GM21786 (cell line): ENCODE results near the gene FPR3.
"Not testable (repeated sequence)": the region's sequence is repeated elsewhere in the genome, so short reads cannot be mapped to it uniquely, and the experiment has no call there.

ENCODE experiments used
- ATAC-seq: cut with Tn5 transposase; IDR thresholded peaks from one replicate; pipeline ENCODE4 v1.9.1; 2021; ENCODE audit not compliant: unreplicated experiment

The FPR3 gene

GRCh38 chr19:51794885-51795490 is at the start of gene FPR3:
Gene FPR3 (plus strand): TSS chr19:51795157. CDS start chr19:51823749, 28,592 bp downstream.
- no peak for ATAC-seq

GRCh38 chr19:51746731-51747130 is 48.2 kb upstream of the FPR3 start:
- no peak for ATAC-seq

DNA sequence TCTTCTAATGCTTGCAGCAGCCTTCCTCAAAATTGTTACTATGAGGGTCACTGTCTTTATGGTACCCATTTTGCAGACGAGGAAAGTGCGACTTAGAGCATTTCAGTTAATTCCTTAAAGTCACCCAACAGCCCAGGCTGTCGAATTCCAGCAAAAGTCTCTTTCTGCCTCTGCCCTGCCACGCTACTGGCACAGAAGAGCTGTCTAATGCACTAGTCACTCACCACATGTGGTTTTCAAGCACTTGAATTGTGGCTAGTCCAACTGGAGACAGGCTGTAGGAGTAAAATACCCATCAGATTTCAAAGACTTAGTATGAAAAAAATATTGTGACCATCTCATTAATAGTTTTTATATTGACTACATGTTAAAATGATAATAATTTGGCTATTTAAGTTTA is 45.0 kb upstream of the FPR3 start:
- ATAC-seq, result no peak

- no peak for ATAC-seq
Measured at GRCh38 chr19:51750400-51751094, 44.4 kb upstream of the FPR3 start.

DNA sequence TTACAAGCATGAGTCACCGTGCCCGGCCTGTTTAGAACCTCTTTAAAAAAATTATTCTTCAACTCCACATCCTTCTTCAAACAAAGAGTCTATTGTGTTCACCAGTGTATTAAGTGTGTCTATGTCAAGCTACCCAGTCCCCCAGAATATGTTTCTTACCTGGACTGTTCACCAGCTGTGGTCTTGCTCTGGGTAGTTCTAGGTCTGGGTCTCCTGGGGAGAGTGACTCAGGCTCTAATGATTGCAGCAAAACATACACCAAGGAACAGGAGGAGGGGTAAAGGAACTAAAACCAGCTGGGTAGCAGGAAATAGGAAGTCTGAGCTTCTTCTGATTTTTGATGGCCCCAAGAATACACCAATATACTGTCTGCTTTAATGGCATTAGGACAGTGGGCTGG is 43.3 kb upstream of the FPR3 start, which contains the start of gene FPR1:
TSS of gene FPR1 (minus strand) at position 224 of the 400 bp plus-strand sequence. CDS start 4,884 bp downstream, outside the sequence.
- no peak for ATAC-seq

GRCh38 chr19:51754109-51754508 is 40.8 kb upstream of the FPR3 start:
- no peak for ATAC-seq

DNA sequence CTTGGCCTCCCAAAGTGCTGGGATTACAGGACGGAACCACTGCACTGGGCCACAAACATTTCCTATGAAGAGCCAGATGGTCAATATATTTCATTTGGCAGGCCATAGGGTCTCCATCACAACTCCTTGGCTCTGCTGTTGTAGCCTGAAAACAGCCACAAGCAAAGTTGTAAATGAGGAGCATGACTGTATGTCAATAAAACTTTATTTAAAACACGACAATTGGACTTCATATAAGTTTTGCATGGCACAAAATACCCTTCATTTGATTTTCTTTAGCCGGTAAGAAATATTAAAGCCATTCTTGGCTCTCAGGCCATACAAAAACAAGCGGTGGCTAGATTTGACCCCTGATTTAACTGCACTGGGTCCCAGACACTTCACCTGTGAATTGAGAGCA is 40.2 kb upstream of the FPR3 start:
- no peak for ATAC-seq

GRCh38 chr19:51755571-51755970 is 39.4 kb upstream of the FPR3 start:
- ATAC-seq, result no peak

DNA sequence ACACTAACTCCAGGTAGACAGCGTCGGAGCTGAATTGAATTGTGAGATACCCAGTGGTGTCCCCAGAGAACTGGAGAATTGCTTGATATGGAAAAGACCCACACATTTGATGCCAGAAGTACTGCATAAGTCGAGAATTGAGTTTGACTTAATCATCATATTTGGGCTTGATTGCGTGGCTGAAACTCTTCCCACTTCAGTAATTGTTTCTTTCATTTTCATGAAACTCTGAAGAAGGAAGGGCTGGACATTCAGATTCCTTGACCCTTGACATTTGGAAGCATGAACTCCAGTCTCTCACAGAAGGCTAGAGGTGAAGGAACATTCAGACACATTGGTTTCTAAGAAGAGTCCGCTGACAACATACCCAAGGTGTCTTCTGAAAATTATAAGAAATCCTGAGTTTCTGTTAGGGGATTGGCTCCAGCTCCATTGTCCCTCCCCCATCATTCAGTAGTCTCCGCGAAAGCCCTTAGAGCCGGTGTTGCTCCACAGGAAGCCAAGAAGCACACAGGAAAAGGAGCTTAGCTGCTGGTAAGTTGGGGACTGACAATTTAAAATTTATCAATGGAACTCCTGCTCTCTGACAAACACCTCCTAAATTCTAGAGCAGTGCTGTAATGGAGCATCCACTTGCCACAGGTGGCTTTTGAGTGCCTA is 34.1 kb upstream of the FPR3 start, which contains the start of gene FPR2:
TSS of gene FPR2 (plus strand) at position 484 of the 660 bp plus-strand sequence. CDS start 7,479 bp downstream, outside the sequence.
- ATAC-seq, result no peak

- no peak for ATAC-seq
Measured at GRCh38 chr19:51761696-51762095, 33.3 kb upstream of the FPR3 start.

GRCh38 chr19:51765086-51765485 is 29.9 kb upstream of the FPR3 start:
- ATAC-seq, result no peak

DNA sequence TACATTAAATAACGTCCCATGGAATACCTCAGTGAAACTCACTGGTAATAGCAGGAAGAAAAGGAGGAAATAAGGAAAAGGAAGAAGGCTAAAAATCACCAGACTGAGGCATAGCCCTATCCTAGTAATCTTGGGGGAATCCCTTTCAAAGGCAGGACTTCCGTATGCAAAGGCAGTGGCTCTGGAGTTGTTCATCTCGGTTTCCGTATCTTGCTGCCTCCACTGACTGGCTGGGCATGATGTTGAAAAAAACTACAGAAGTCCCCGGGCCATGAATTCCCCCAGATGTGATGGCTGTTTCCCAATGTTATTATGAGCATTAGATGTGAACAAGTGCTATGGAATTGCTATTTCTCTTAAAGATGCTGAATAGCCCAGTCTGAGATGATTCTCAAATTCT is 28.5 kb upstream of the FPR3 start:
- no peak for ATAC-seq

- no peak for ATAC-seq
Measured at GRCh38 chr19:51771376-51772130, 23.4 kb upstream of the FPR3 start.

- ATAC-seq, result no peak
Measured at GRCh38 chr19:51772977-51773376, 22.0 kb upstream of the FPR3 start.

- ATAC-seq, result not testable (repeated sequence)
Measured at GRCh38 chr19:51776561-51776960, 18.4 kb upstream of the FPR3 start.

- ATAC-seq, result no peak
Measured at GRCh38 chr19:51777570-51778462, 17.1 kb upstream of the FPR3 start.

DNA sequence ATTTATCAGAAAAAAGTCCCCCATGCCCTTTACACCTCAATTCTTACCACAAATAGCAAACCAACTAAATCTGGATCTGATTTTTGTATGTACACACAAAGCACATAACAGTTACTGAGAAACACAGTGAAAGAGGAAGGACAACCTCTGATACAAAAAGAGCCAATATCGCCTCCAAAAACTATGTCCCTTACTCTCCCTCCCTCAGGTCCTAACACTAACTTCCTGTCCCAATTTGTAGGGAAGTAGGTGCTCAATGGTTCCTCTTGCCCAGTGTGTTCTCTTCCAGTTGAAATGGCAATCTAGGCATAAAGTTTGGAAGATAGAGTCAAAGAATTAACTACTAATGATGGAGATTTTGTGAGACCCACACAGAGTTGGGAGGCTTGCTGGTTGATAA is 15.8 kb upstream of the FPR3 start:
- no peak for ATAC-seq

GRCh38 chr19:51779703-51780102 is 15.3 kb upstream of the FPR3 start:
- ATAC-seq, result no peak

DNA sequence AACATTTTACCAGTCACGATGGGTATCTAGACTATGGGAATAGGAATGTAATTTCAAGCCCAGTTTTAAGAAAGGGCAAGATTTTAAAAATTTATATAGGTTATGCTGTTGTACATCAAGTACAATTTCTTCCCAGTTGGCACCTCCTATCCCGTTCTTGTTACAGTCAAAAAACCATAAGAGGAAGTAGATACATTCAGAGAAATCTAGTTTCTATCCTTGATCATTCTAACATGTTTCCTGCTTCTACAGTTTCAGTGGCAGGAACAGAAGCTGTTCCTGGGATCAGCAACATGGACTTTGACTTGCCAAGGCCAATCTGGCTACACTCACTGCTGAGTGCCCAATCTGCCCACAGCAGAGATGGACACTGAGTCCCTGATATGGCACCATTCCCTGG is 14.7 kb upstream of the FPR3 start:
- no peak for ATAC-seq

DNA sequence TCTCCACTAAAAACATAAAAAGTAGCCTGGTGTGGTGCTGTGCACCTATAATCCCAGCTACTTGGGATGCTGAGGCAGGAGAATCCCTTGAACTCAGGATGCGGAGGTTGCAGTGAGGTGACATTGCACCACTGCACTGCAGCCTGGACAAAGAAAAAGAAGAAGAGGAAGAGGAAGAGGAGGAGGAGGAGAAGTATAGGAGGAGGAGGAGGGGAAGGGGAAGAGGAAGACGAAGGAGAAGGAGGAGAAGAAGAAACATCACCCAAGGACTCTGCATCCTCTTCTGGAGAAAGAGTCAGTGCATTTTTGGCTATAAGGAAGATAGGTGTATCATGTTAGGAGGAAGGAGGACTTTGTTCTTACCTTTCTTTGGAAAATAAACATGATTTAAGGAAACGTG is 13.0 kb upstream of the FPR3 start:
- ATAC-seq, result no peak
